NCI-H748 treated with DMSO at 0.1 percent for 48 hours (cell line): ENCODE data around the gene CREB5.
"Not testable (repeated sequence)": the region's sequence is repeated elsewhere in the genome, so short reads cannot be mapped to it uniquely, and the experiment has no call there.

Experiments
- DNase-seq: peaks from one replicate; lab custom pipeline; 2025; lab: John Stamatoyannopoulos, UW

CREB5 gene

GRCh38 chr7:28550580-28551186, 138.4 kb downstream of the CREB5 start:
- peak; percentile 12 for DNase-seq

- no peak for DNase-seq
Measured at GRCh38 chr7:28551331-28551730, 139.0 kb downstream of the CREB5 start.

- DNase-seq: not testable (repeated sequence)
Measured at GRCh38 chr7:28551766-28552165, 139.4 kb downstream of the CREB5 start.

DNA sequence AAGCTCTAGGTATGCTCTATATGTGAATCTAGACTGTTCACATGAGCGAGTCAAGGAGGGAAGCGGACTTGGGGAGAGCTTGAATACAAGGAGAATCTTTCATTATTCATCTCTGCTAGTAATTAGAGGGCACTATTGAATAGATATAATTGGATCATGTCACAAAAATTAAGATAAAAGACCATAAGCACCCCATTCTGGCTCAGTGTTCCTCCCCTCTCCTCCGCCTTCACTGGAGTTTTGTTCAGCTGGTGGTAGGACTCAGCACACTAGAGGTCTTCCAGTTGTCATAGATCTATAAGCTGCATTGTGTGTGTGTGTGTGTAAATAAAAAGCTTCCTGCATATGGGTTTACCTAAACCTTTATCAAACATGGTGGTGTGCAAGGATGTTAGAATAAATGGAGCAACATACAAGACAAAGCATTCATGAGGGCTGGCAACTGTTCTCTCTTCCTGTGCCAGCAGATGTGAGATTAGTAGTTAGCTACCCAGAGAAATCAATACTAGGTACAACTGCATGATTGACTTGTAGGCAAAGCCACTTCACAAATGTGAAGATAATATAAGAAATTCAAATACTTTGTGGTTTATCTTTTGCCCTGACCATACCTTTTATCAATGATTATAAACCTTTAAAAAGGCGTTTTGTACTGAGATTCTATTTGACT, 142.6 kb downstream of the CREB5 start:
- DNase-seq: peak; percentile 17

- DNase-seq: no peak
Measured at GRCh38 chr7:28556025-28556424, 143.7 kb downstream of the CREB5 start.

DNA sequence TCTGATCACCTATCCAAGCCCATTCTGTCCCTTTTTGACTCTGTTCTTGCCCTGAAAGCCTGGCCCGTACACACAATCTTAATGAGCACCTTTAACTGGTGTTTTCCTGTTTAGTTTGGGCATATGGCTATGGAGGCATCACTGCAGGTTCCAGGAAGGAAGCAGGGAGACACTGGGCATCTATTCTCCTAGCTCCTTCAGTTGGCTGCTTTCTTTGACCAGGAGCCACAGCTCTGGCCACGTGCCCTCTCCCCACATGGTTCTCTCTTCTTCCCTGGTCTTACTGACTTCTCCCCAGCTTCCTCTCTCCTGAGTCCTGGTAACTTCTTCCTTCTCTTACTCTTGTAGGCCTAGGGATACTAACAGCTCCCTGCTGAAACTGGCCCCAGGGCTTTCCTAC, 144.4 kb downstream of the CREB5 start:
- DNase-seq: no peak

DNA sequence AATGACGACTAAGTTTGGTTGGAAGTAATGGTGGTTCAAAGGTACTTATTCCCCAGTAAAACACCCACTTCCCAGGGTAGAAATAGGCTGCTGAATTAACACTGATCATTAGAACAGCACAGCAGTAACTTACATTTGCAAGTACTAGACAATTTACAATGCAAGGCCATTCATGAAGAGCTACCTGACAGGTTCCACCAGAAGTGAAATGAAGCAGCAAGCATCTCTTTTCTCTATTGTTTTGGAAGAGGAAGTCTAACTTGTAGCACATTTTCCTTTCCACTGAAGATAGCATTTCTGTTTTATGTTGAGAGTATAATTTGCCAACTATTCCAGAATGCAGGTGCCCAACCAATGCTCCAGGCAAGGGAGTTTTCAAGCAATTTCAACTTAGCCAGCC, 145.9 kb downstream of the CREB5 start:
- DNase-seq: peak; percentile 54

DNA sequence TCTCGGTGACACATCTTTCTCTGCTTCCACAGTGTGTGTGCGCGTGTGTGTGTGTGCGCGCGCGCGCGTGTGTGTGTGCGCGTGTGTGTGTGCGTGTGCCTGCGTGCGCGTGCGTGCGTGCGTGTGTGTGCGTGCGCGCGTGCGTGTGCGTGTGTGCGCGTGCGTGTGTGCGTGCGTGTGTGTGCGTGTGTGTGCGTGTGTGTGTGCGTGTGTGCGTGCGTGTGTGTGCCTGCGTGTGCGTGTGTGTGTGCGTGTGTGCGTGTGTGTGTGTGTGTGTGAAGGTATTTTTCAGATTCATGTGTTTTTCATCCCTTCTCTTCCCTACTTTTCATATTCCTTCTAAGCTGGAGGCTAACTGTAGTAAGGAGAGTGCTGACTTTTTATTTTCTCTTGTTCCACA, 148.4 kb downstream of the CREB5 start:
- DNase-seq: no peak

DNA sequence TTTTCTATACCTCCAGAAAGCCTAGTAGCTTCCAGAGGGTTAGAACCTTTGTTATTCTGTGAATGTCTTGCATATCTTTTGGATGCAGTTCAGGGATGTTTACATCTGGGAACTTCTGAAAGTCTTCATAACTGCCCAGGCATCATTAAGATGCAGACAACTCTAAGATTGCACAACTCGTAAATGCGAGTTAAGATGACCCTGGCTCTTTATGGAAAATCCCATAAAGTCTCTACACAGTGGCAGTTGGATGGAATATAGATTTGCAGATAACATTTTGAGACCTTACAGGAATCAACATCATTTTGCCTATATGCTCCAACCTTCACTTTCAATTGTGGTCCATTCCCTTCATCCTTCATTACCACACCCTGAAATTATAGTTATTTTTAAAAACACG, 151.7 kb downstream of the CREB5 start:
- DNase-seq: no peak

DNA sequence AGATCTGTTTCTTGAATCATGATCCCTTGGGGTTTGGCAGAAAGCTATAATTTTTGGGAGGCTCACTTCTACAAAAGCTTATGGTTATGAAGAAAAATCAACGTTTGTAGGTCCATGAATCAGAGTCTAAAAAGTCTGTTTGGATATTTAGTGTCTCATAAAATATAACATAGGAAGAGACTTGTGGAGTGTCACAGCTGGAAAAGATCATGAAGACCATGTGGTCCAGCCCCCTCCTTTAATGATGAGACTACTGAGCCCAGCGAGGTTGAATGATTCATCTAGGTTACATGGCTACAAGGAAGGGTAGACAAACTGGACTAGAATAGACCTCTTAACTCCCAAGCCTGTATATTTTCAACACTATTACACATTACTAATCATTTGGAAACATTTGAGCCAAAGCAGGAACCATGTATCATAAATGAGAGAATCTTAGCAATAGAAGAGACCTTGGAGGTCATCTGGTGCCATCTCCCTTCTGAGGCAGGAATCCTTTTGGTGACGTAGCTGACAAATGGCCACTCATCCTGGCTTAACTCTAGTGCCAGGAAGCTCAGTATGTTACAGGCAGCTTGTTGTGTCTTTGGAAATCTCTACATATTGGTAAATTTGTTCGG, 152.5 kb downstream of the CREB5 start:
- DNase-seq: no peak

DNA sequence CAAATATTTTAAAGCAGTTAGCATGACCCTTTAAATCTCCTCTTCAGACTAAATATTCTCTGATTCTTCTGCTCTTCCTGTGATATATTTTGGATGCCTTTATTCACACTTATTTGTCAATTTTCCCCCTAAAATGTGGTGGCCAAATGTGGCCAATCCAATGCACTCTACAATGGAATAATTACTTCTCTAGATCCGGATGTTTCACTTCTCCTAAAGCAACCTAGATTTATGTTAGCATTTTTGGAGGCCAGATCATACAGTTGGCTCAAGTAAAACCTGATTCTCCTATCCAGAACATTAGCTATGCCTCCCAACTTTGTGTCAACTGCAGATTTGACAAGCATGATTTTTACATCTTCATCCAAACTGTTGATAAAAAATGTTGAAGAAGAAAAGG, 153.7 kb downstream of the CREB5 start:
- no peak for DNase-seq

DNA sequence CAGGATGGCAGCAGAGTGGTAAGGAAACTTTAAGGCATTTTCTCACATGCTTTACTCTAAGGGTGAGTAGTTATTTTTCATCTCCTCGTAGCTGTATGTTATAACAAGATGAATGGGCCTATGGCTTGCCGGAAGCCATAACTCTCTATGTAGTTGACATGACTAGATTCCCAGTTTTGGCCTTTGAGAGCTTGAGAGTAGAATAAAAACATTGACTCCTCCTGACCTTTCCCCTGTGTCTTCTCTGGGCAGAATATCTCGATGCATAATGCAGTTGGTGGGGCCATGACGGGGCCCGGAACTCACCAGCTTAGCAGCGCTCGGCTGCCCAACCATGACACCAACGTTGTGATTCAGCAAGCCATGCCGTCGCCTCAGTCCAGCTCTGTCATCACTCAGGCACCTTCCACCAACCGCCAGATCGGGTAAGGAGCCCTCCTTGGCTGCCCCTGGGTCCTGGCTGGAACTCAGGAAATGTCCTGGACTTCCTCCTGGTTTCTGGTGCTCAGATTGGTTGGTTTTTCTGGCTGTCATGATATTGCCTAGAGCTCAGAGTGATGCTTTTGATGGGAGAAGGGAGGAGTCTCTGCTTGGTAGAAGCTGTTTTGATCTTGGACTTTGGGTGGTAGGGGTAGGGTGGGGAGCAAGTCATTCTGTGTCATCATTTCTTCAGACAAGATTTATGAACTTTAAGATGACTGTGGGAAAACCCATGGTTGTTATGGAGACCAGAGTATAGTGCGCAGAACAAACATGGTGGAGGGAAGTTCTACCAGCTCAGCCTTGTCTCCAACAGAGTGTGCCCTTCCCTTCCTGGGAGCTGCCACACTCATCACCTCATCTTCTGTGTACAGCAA, 158.0 kb downstream of the CREB5 start:
- no peak for DNase-seq

GRCh38 chr7:28570970-28571288, 158.6 kb downstream of the CREB5 start:
- no peak for DNase-seq

GRCh38 chr7:28571405-28571804, 159.1 kb downstream of the CREB5 start:
- no peak for DNase-seq

- peak; percentile 96 for DNase-seq
Measured at GRCh38 chr7:28572321-28573058, 160.2 kb downstream of the CREB5 start.

DNA sequence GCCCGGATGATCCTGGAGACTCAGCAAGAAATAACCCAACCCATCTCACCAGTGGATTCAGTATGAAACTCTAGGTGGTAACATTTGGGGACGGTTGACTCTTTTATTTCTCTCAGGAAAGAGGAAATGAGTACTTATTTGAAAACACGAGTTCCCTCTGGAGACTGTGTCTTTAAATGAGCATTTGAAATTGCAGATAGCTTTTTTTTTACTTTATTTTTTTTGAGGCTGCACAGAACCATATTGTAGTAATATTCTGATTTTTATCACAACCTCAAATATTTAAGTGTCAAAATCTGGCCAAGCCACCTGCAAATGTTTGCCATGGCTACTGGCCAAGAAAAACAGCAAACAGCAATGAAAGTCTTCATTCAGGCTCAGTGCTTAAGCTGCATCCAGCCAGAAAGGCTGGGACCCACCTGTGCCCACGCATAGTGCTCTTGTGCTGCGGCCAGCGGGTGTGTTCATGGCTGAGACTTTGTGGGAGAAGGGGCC, 160.8 kb downstream of the CREB5 start:
- peak; percentile 90 for DNase-seq

- DNase-seq: peak; percentile 91
Measured at GRCh38 chr7:28573651-28574301, 161.5 kb downstream of the CREB5 start.

DNA sequence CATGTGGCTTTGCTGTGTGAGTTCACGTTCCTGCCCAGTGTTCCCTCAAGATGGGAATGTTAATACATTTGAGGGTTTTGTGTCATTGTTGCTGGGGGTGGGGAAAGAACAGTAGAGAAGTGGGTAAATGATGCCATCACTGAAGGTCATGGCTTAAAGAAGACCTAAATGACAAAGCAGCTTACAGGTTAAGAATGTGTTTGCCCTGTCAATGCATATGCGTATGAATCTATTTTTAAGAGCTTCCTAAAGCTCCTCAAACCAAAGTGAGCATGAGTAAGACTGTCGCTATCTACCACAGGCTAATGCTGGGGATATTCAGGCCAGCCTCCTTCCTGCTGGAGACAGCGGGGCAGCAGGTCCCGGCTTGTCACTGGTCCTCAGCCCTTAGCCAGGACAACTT, 162.9 kb downstream of the CREB5 start:
- no peak for DNase-seq

GRCh38 chr7:28576656-28577055, 164.3 kb downstream of the CREB5 start:
- DNase-seq: no peak

- DNase-seq: no peak
Measured at GRCh38 chr7:28579571-28579970, 167.3 kb downstream of the CREB5 start.

DNA sequence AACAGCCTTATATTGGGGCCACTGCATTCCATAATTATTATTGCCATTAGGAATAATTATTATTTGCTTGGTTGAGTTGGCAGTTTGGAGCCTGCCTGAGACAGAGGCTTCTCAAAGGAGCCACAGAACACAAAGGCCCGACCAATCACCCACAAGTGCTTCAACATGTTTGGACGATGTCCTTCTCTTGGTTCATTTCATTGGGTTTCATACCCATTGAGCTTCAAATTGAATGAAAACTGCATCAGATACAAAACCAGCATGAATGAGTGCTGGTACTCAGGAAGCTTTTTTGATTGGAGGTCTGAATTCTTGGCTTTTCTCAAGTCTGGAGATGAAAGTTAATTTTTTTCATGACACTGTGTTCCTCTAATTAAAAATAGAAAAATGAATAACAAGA, 168.3 kb downstream of the CREB5 start:
- no peak for DNase-seq
